ENCODE measurements around the gene PI3. TPM values are rescaled to one million over a fixed set of nuclear protein-coding genes. Genes with fewer than 3 reads are reported as not detected.

Gene PI3
- total RNA-seq, 2 experiments from 2014 or later: not detected

DNA sequence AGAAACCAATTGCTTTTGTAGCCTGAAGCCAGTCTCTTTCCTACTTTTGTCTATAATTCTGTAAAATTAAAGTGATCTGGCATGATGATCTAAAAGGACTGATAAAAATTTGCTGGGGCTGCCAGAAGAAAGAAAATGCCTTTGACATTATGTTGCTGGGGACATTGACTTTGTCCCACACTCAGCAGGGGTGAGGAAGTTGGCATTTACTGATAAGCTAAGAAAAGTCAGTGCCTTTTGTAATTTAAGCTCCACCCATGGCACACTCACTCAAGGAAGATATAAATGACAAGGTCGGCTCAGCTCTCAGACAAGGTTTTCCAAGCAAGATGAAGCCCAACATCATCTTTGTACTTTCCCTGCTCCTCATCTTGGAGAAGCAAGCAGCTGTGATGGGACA, 32.0 kb downstream of the PI3 start, which contains the start of gene SEMG1:
TSS of gene SEMG1 (plus strand) at position 309 of the 400 bp plus-strand sequence. CDS start at position 330, 21 bp downstream.
- Mint-ChIP-seq H3K4me3 (no peak within 1 kb of the TSS), H3K36me3 (ENCODE audit: low read depth) (no peaks in the 10 kb centered on the region), H3K9me3 (no peaks in the 10 kb centered on the region), H3K27ac (no peak within 1 kb of the TSS), H3K27me3 (peaks cover 40% of the 10 kb centered on the region), H3K4me1 (no peaks in the 10 kb centered on the region)
- POLR2A ChIA-PET: no interaction called here
- no peak for DNase-seq
- CTCF ChIA-PET: interaction anchor here (0.6 kb wide), 1 partner anchor 1167 kb away, joined by 3 read pairs; no protein-coding TSS in a partner anchor

DNA sequence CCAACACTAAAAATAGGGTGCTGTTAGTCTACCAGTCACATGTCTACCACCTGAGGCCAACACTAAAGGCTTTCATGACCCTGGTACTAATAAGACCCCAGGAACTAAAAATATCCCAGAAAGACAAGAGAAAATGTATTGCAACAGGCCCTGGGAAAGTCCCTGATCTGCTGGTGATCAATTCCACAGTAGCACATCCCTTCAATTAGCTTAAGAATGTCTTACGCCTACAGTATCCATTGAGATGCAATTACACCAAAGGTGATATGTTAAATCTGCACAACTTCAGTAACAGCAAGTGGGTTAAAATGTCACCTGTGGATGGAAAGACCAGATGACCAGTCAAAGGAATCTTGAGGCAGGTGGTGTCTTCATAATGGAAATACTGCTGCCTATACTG, 35.2 kb downstream of the PI3 start:
- H3K27me3 Mint-ChIP-seq: peaks cover 37% of the 10 kb centered on the region
- DNase-seq: no peak
- ChIA-PET CTCF (no interaction called here), POLR2A (no interaction called here)
- H3K4me3 Mint-ChIP-seq: no peak overlapping the region
- H3K9me3 Mint-ChIP-seq: no peaks in the 10 kb centered on the region
- H3K36me3 Mint-ChIP-seq (ENCODE audit: low read depth): no peaks in the 10 kb centered on the region
- H3K4me1 Mint-ChIP-seq: no peaks in the 10 kb centered on the region
- no peak overlapping the region for H3K27ac Mint-ChIP-seq

DNA sequence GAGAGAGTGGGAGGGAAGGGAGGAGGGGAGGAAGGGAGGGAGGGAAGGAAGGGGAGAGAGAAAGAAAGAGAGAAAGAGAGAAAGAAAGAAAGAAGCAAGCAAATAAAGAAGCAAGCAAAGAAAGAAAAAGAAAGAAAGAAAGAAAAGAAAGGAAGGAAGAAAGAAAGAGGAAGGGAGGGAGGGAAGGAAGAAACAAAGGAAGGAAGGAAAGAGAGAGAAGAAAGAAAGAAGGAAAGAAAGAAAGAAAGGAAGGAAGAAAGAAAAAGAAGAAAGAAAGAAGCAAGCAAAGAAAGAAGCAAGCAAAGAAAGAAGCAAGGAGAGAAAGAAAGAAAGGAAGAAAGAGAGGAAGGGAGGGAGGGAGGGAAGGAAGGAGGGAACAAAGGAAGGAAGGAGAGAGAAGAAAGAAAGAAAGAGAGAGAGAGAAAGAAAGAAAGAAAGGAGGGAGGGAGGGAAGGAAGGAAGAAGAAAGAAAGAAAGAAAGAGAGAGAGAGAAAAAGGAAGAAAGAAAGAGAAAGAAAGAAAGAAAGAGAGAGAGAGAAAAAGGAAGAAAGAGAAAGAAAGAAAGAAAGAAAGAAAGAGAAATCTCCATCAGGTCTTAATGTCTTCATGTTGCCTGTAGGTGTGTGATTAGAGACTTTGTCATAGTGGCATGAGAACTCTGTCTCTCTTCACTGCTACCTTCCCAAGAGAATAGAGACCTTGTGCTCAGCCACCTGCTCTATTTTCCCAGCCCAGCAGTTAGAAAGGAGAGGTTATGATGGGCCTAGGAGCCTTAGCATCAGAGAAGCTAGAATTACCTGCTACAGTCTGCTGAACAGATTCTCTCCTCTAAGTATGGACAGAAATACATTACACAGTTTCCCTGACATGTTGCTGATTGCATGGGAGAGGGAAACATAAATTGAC, 37.1 kb downstream of the PI3 start:
- no peak for DNase-seq
- Mint-ChIP-seq H3K4me1 (no peaks in the 10 kb centered on the region), H3K27me3 (peaks cover 28% of the 10 kb centered on the region), H3K4me3 (no peak overlapping the region), H3K27ac (no peak overlapping the region), H3K36me3 (ENCODE audit: low read depth) (no peaks in the 10 kb centered on the region), H3K9me3 (no peaks in the 10 kb centered on the region)
- ChIA-PET CTCF (no interaction called here), POLR2A (no interaction called here)

DNA sequence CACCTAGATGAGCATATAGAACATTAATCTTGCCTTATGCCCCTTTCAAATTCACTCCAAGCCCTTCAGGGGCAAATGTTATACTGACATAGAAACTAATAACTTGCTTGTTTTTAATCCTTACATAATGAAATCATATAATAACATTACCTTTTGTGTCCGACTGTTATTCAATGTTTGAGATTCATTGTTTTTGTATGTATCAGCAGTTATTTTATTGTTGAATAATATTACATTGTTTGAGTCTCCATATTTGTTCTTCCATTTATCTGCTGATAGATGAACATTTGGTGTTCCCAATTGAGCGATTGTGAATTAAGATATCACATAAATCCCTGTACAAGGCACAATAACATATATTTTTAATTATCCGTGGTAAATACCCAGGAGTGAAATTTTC, 38.1 kb downstream of the PI3 start:
- H3K4me1 Mint-ChIP-seq: no peaks in the 10 kb centered on the region
- ChIA-PET CTCF (no interaction called here), POLR2A (no interaction called here)
- H3K9me3 Mint-ChIP-seq: no peaks in the 10 kb centered on the region
- no peak for DNase-seq
- H3K36me3 Mint-ChIP-seq (ENCODE audit: low read depth): no peaks in the 10 kb centered on the region
- H3K27me3 Mint-ChIP-seq: peaks cover 24% of the 10 kb centered on the region
- H3K27ac Mint-ChIP-seq: no peak overlapping the region
- H3K4me3 Mint-ChIP-seq: no peak overlapping the region

DNA sequence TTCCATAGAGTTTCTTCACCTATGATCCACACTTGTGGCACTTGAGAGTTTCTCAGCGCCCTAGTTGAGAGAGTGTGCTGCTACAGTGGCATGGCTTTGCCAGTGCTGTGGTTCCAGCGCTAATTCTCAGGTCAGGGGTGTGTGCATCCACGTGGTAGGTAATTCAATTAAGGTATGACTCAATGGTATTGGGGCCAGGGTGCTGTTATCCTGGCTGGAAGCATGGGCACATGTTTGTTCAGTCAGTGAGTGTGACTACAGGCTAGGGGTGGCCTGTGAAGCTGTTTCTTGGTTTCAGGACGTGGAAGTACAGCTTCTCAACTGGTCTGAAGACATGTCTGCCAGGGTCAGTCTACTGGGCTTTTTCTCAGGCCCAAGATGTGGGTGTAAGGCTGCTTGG, 43.4 kb downstream of the PI3 start:
- DNase-seq: no peak
- CTCF ChIA-PET: no interaction called here
- H3K4me3 Mint-ChIP-seq: no peak overlapping the region
- H3K4me1 Mint-ChIP-seq: no peaks in the 10 kb centered on the region
- H3K27me3 Mint-ChIP-seq: peaks cover 28% of the 10 kb centered on the region
- H3K27ac Mint-ChIP-seq: no peak overlapping the region
- POLR2A ChIA-PET: no interaction called here
- no peaks in the 10 kb centered on the region for H3K9me3 Mint-ChIP-seq
- H3K36me3 Mint-ChIP-seq (ENCODE audit: low read depth): no peaks in the 10 kb centered on the region

DNA sequence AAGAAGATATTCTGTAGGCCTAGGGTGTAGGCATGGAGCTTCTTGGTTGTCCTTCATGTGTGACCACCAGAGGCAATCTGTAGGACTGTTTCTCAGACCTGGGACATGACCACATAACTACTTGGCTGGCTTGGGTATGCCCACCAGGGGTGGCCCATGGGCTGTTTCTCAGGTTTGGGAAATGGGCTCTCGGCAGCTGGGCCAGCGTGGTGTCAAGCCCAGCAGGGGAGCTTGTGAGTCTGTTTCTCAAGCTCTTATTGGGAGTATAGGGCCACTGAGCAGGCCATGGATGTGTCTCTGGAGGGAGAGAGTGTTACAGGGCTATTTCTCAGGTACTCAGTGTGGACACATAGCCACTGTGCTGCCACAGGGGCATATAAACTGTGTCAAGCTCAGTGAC, 43.9 kb downstream of the PI3 start:
- no peak overlapping the region for H3K4me3 Mint-ChIP-seq
- POLR2A ChIA-PET: no interaction called here
- H3K27me3 Mint-ChIP-seq: peaks cover 26% of the 10 kb centered on the region
- no peaks in the 10 kb centered on the region for H3K9me3 Mint-ChIP-seq
- no peak for DNase-seq
- CTCF ChIA-PET: no interaction called here
- H3K36me3 Mint-ChIP-seq (ENCODE audit: low read depth): no peaks in the 10 kb centered on the region
- H3K27ac Mint-ChIP-seq: no peak overlapping the region
- H3K4me1 Mint-ChIP-seq: no peaks in the 10 kb centered on the region

DNA sequence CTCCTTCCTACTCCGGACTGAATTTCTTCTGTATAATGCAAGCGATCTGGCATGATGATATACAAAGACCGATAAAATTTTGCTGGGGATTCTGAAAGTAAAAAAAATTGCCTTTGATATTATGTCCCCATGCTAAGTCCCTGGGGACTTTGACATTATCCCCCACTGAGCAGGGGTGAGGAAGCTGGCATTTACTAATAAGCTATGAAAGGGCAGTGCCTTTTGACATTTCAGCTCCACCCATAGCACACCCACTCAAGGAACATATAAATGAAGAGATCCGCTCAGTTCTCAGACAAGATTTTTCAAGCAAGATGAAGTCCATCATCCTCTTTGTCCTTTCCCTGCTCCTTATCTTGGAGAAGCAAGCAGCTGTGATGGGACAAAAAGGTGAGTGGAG, 46.4 kb downstream of the PI3 start, which contains the start of gene SEMG2:
TSS of gene SEMG2 (plus strand) at position 298 of the 400 bp plus-strand sequence. CDS start at position 315, 17 bp downstream.
- Mint-ChIP-seq H3K9me3 (no peaks in the 10 kb centered on the region), H3K27ac (no peak within 1 kb of the TSS), H3K27me3 (peaks cover 23% of the 10 kb centered on the region), H3K4me1 (no peaks in the 10 kb centered on the region), H3K4me3 (no peak within 1 kb of the TSS), H3K36me3 (ENCODE audit: low read depth) (no peaks in the 10 kb centered on the region)
- CTCF ChIA-PET: no interaction called here
- POLR2A ChIA-PET: no interaction called here
- no peak for DNase-seq

DNA sequence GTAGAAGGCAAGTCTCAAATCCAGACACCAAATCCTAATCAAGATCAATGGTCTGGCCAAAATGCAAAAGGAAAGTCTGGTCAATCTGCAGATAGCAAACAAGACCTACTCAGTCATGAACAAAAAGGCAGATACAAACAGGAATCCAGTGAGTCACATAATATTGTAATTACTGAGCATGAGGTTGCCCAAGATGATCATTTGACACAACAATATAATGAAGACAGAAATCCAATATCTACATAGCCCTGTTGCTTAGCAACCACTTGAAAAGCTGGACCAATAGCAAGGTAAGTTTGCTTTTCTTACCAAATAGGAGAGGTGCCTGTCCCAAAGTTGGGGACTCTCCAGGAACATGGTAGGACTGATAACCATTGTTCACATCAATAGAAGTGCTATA, 48.4 kb downstream of the PI3 start:
- H3K4me3 Mint-ChIP-seq: no peak overlapping the region
- no peaks in the 10 kb centered on the region for H3K4me1 Mint-ChIP-seq
- no peak overlapping the region for H3K27ac Mint-ChIP-seq
- ChIA-PET CTCF (no interaction called here), POLR2A (no interaction called here)
- peaks cover 35% of the 10 kb centered on the region for H3K27me3 Mint-ChIP-seq
- H3K36me3 Mint-ChIP-seq (ENCODE audit: low read depth): no peaks in the 10 kb centered on the region
- H3K9me3 Mint-ChIP-seq: no peaks in the 10 kb centered on the region
- no peak for DNase-seq

Other genes with a start within 250 kb of the PI3 start
- gene TOMM34, start 214.5 kb upstream of the PI3 start, total RNA-seq: 10 to 100 TPM; 21.4 to 23.3 TPM
- gene STK4, start 208.4 kb upstream of the PI3 start, total RNA-seq: 100 to 1,000 TPM; 201 to 229 TPM
- gene KCNS1, start 73.8 kb upstream of the PI3 start, total RNA-seq: not detected
- gene WFDC5, start 59.7 kb upstream of the PI3 start, total RNA-seq: not detected
- not detected for gene WFDC12, start 50.4 kb upstream of the PI3 start, total RNA-seq
- not detected for gene SEMG1, start 32.1 kb downstream of the PI3 start, total RNA-seq
- not detected for gene SEMG2, start 46.5 kb downstream of the PI3 start, total RNA-seq
- under 1 TPM in 1 of 2 experiments, not detected in 1; 0.37 TPM for gene SLPI, start 79.7 kb downstream of the PI3 start, total RNA-seq
- not detected for gene RBPJL, start 131.9 kb downstream of the PI3 start, total RNA-seq
- gene MATN4, start 133.4 kb downstream of the PI3 start, total RNA-seq: under 1 TPM; 0.17 to 0.25 TPM
- gene SDC4, start 173.5 kb downstream of the PI3 start, total RNA-seq: 1 to 10 TPM; 7.5 to 8.1 TPM
- gene SYS1, start 188.3 kb downstream of the PI3 start, total RNA-seq: 10 to 100 TPM; 23.9 to 25.6 TPM
- gene TP53TG5, start 203.4 kb downstream of the PI3 start, total RNA-seq: not detected
- 10 to 100 TPM in 1 of 2 experiments, 1 to 10 TPM in 1; 9.0 to 10.5 TPM for gene DBNDD2, start 233.4 kb downstream of the PI3 start, total RNA-seq
- 10 to 100 TPM; 66.3 to 77.9 TPM for gene PIGT, start 241.2 kb downstream of the PI3 start, total RNA-seq

Data from activated CD4-positive, alpha-beta T cell treated with anti-CD3 and anti-CD28 coated beads, Interleukin-2, amount 10 ng/mL, durations not matched to agents 7 days and 5 days (primary cell).